ENCODE results near the gene ZBTB43.

DNA sequence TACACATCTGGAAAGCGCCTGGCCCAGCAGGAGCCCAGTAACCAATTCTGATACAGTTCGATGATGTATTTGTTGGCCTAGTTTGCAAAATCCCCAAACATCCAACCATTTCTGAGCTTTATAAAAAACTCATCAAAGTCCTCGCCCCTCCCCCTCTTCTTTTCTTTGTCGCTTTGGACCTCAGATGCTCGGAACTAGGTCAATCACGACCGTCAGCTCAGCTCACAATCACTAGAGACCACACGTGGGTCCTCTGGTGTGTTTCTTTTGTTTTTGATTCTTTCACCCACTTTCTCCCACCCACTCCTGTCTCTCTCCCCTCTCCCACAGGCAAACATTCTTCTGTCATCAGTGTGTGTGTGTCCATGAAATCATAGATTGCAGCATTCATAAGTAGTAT, 26.7 kb upstream of the ZBTB43 start:
- TF ChIP-seq, protein P1, sequence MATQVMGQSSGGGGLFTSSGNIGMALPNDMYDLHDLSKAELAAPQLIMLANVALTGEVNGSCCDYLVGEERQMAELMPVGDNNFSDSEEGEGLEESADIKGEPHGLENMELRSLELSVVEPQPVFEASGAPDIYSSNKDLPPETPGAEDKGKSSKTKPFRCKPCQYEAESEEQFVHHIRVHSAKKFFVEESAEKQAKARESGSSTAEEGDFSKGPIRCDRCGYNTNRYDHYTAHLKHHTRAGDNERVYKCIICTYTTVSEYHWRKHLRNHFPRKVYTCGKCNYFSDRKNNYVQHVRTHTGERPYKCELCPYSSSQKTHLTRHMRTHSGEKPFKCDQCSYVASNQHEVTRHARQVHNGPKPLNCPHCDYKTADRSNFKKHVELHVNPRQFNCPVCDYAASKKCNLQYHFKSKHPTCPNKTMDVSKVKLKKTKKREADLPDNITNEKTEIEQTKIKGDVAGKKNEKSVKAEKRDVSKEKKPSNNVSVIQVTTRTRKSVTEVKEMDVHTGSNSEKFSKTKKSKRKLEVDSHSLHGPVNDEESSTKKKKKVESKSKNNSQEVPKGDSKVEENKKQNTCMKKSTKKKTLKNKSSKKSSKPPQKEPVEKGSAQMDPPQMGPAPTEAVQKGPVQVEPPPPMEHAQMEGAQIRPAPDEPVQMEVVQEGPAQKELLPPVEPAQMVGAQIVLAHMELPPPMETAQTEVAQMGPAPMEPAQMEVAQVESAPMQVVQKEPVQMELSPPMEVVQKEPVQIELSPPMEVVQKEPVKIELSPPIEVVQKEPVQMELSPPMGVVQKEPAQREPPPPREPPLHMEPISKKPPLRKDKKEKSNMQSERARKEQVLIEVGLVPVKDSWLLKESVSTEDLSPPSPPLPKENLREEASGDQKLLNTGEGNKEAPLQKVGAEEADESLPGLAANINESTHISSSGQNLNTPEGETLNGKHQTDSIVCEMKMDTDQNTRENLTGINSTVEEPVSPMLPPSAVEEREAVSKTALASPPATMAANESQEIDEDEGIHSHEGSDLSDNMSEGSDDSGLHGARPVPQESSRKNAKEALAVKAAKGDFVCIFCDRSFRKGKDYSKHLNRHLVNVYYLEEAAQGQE (IDR thresholded peaks at IDR 0.05; ENCODE audit: low read depth, low read length): no peak
- TF ChIP-seq CHD2 (IDR thresholded peaks at IDR 0.05; ENCODE audit: borderline replicate concordance, low read depth, low read length): no peak
- TF ChIP-seq BHLHE40 (IDR thresholded peaks at IDR 0.05; ENCODE audit: borderline replicate concordance in 1 of 2, low read depth in 2 of 2, low read length in 1 of 2): no peak
- TF ChIP-seq POLR2AphosphoS5 (IDR thresholded peaks at IDR 0.05; ENCODE audit: low read length): no peak
- TF ChIP-seq, protein P2, sequence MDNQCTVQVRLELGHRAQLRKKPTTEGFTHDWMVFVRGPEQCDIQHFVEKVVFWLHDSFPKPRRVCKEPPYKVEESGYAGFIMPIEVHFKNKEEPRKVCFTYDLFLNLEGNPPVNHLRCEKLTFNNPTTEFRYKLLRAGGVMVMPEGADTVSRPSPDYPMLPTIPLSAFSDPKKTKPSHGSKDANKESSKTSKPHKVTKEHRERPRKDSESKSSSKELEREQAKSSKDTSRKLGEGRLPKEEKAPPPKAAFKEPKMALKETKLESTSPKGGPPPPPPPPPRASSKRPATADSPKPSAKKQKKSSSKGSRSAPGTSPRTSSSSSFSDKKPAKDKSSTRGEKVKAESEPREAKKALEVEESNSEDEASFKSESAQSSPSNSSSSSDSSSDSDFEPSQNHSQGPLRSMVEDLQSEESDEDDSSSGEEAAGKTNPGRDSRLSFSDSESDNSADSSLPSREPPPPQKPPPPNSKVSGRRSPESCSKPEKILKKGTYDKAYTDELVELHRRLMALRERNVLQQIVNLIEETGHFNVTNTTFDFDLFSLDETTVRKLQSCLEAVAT (IDR thresholded peaks at IDR 0.05): no peak
- TF ChIP-seq ZBED1 (IDR thresholded peaks at IDR 0.05; ENCODE audit: borderline replicate concordance): no peak
- TF ChIP-seq SREBF1 (IDR thresholded peaks at IDR 0.05; ENCODE audit: low read length): no peak
- TF ChIP-seq RFX5 (IDR thresholded peaks at IDR 0.05; ENCODE audit: low read depth, low read length): no peak
- TF ChIP-seq, protein P3, sequence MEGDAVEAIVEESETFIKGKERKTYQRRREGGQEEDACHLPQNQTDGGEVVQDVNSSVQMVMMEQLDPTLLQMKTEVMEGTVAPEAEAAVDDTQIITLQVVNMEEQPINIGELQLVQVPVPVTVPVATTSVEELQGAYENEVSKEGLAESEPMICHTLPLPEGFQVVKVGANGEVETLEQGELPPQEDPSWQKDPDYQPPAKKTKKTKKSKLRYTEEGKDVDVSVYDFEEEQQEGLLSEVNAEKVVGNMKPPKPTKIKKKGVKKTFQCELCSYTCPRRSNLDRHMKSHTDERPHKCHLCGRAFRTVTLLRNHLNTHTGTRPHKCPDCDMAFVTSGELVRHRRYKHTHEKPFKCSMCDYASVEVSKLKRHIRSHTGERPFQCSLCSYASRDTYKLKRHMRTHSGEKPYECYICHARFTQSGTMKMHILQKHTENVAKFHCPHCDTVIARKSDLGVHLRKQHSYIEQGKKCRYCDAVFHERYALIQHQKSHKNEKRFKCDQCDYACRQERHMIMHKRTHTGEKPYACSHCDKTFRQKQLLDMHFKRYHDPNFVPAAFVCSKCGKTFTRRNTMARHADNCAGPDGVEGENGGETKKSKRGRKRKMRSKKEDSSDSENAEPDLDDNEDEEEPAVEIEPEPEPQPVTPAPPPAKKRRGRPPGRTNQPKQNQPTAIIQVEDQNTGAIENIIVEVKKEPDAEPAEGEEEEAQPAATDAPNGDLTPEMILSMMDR (IDR thresholded peaks at IDR 0.05 in 2 of 3, conservative IDR thresholded peaks at IDR 0.05 in 1 of 3; ENCODE audit: control insufficient read depth in 2 of 3, extremely low read depth in 1 of 3, insufficient read depth in 1 of 3, low read depth in 3 of 3, low read length in 3 of 3): no peak
- TF ChIP-seq ZNF274 (IDR thresholded peaks at IDR 0.05; ENCODE audit: insufficient read depth, insufficient read length): no peak
- TF ChIP-seq, protein P4, sequence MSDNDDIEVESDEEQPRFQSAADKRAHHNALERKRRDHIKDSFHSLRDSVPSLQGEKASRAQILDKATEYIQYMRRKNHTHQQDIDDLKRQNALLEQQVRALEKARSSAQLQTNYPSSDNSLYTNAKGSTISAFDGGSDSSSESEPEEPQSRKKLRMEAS (IDR thresholded peaks at IDR 0.05; ENCODE audit: low read depth, low read length): no peak
- TF ChIP-seq, protein P5, sequence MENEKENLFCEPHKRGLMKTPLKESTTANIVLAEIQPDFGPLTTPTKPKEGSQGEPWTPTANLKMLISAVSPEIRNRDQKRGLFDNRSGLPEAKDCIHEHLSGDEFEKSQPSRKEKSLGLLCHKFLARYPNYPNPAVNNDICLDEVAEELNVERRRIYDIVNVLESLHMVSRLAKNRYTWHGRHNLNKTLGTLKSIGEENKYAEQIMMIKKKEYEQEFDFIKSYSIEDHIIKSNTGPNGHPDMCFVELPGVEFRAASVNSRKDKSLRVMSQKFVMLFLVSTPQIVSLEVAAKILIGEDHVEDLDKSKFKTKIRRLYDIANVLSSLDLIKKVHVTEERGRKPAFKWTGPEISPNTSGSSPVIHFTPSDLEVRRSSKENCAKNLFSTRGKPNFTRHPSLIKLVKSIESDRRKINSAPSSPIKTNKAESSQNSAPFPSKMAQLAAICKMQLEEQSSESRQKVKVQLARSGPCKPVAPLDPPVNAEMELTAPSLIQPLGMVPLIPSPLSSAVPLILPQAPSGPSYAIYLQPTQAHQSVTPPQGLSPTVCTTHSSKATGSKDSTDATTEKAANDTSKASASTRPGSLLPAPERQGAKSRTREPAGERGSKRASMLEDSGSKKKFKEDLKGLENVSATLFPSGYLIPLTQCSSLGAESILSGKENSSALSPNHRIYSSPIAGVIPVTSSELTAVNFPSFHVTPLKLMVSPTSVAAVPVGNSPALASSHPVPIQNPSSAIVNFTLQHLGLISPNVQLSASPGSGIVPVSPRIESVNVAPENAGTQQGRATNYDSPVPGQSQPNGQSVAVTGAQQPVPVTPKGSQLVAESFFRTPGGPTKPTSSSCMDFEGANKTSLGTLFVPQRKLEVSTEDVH (IDR thresholded peaks at IDR 0.05; ENCODE audit: low read depth, partially characterized antibody): no peak
